Measurements from ENCODE around the gene CNTN5.

DNA sequence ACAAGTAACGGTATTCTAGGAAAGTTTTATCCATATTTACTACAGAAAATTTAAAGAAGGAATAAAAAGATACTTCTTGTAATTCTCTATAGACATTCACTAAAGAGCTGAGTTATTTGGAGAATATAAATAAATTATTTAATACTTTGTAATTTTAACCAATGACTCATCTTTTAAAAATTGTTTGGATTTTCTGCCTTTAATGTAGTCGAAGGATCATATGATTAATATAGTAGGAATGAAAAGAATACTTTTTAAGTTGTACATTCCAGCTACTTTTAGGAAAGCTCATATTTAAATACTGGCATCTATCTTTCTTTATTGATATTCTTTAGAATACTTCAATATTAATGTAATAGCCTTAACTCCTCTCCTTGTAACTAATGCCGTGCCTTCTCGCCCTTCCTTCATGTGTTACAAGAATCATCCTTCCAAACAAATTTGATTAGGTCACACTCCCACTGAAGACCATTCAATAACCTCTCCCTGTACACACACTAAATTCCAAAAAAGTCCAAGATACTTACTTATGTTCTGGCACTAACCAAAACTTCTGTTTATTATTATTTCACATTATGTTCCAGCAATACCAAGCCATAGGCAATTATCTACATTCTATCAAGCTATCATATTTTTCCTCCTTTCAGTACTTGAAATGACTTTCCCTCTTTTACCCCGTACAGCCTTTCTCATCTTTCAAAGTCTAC lies 501.9 kb downstream of the CNTN5 start:
- no peak for TF ChIP-seq POLR2A (IDR thresholded peaks at IDR 0.05)
- TF ChIP-seq, protein P1, sequence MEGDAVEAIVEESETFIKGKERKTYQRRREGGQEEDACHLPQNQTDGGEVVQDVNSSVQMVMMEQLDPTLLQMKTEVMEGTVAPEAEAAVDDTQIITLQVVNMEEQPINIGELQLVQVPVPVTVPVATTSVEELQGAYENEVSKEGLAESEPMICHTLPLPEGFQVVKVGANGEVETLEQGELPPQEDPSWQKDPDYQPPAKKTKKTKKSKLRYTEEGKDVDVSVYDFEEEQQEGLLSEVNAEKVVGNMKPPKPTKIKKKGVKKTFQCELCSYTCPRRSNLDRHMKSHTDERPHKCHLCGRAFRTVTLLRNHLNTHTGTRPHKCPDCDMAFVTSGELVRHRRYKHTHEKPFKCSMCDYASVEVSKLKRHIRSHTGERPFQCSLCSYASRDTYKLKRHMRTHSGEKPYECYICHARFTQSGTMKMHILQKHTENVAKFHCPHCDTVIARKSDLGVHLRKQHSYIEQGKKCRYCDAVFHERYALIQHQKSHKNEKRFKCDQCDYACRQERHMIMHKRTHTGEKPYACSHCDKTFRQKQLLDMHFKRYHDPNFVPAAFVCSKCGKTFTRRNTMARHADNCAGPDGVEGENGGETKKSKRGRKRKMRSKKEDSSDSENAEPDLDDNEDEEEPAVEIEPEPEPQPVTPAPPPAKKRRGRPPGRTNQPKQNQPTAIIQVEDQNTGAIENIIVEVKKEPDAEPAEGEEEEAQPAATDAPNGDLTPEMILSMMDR (IDR thresholded peaks at IDR 0.05): no peak

Data from esophagus squamous epithelium (tissue), 4 donors.